Heart right ventricle (tissue), 16 donors: ENCODE results near the gene DISC1. TPM values are rescaled to one million over a fixed set of nuclear protein-coding genes. Genes with fewer than 3 reads are reported as not detected.
"Not testable (repeated sequence)": the region's sequence is repeated elsewhere in the genome, so short reads cannot be mapped to it uniquely, and the experiment has no call there.

Experiments
- ATAC-seq, 8 donors: fragments of 200-7000 bp; cut with Tn5 transposase; one replicate each; pipeline ENCODE4 v1.9.1; 2020; ENCODE audit warnings: mild to moderate bottlenecking in 8 of 8, moderate library complexity in 8 of 8, moderate number of reproducible peaks in 1 of 8
- DNase-seq, 2 donors: peaks; one replicate each; pipeline ENCODE4 v3.0.0-alpha.2; 2020
- H3K27ac ChIP-seq, 10 donors: fragments of 200-600 bp; sonication (generic) in 2 of 10; one replicate each; pipeline versions ENCODE4 v1.5.0 to v1.8.0; 2020 to 2022; ENCODE audit warnings: mild to moderate bottlenecking in 3 of 10
- H3K27me3 ChIP-seq, 7 donors: fragments of 200-600 bp; one replicate each; pipeline ENCODE4 v1.8.0; 2021 to 2022; ENCODE audit warnings: mild to moderate bottlenecking in 2 of 7
- H3K36me3 ChIP-seq, 9 donors: fragments of 200-600 bp; sonication (generic) in 1 of 9; one replicate each; pipeline versions ENCODE4 v1.5.0 to v1.8.0; 2020 to 2022; ENCODE audit warnings: mild to moderate bottlenecking in 2 of 9
- H3K4me1 ChIP-seq, 9 donors: fragments of 200-600 bp; sonication (generic) in 1 of 9; one replicate each; pipeline versions ENCODE4 v1.5.0 to v1.8.0; 2020 to 2022; ENCODE audit warnings: mild to moderate bottlenecking in 4 of 9
- H3K4me3 ChIP-seq, 10 donors: fragments of 200-600 bp; sonication (generic) in 2 of 10; one replicate each; pipeline versions ENCODE4 v1.5.0 to v1.8.0; 2020 to 2022; ENCODE audit warnings: mild to moderate bottlenecking in 7 of 10, moderate library complexity in 2 of 10
- H3K9me3 ChIP-seq, 11 donors: fragments of 200-600 bp in 10 of 11; sonication (generic) in 2 of 11; one replicate each; pipeline versions ENCODE4 v1.5.0 to v1.8.0; 2013 to 2022; ENCODE audit warnings: mild to moderate bottlenecking in 2 of 11, control low read depth in 1 of 11, moderate library complexity in 1 of 11
- WGBS, 2 donors: extraction: QIAGEN DNeasy Blood & Tissue Kit; methylation state at CpG; one replicate each; pipeline ENCODE4 v1.1.7; 2013; ENCODE audit warnings: inconsistent platforms in 1 of 2; 5-methylcytosine and 5-hydroxymethylcytosine counted together
- intact Hi-C, 10 donors: fragments of 100-400 bp; cut with DNase I; formaldehyde crosslinking; loops; one replicate each; pipeline versions ENCODE4 v1.11.1 to v1.14.2; 2022
- polyA plus RNA-seq, 2 donors: library from polyadenylated mRNA; stranded (reverse); fragments of 200-250 nt; gene quantifications; one replicate each; pipeline ENCODE4 v1.2.3, GENCODE V29; 2013
- total RNA-seq, 10 donors: library from RNA; stranded (reverse); fragmentation: NEBNext Ultra II Directional in 3 of 10; extraction: Animal tissue kit (Norgen Biotek cat#: 25700) in 3 of 10; gene quantifications; one replicate each; pipeline versions ENCODE4 v1.2.1 to v1.2.4, GENCODE V29; 2021 to 2023
- TF ChIP-seq, protein P1 (sequence below), 9 donors: fragments of 200-600 bp; sonication (generic) in 2 of 9; IDR thresholded peaks; one replicate each; pipeline versions ENCODE4 v1.5.0 to v1.8.0; 2021 to 2022; ENCODE audit warnings: antibody characterized with exemption in 9 of 9, mild to moderate bottlenecking in 5 of 9, moderate library complexity in 1 of 9
- donor health status: Arrhythmogenic right ventricular cardiomyopathy.
- donor health status: ischemic (EF 13 %, LVEDD 7.1; RV severe dilation, severe dysfunction).
- donor health status: healthy with polysubstance abuse.
- donor health status: DM: no; HTN: yes; CAD: no.
- donor health status: DM: no; HTN: no; CAD: no.
- donor health status: ischemic (EF 25% LVEDD 6.9; RV normal size, moderate dysfunction).
- donor health status: ischemic (EF 25% LVEDD 5.7; RV mildly dilated, moderate dysfunction).
- donor health status: healthy.
- donor health status: DM: yes; HTN: yes; CAD: no.
- donor health status: Ischemic cardiomyopathy.
- donor health status: ischemic (EF 35%, LVEDD 5.7; RV mildly dilated, moderate dysfunction).
- donor health status: nonischemic (EF 11% LVEDD 7.7; RV severe dilation, severe dysfunction).
- donor health status: DM: yes; HTN: yes; CAD: no.
- donor health status: PGD.
- donor health status: ischemic (EF 29% LVEDD 5.4; RV normal size, mild dysfunction).
- donor health status: nonischemic (EF 23%, LVEDD 6.1; RV moderate dilation, normal function).

Gene DISC1
- total and polyA plus RNA-seq, 12 donors, result 1.4 to 6.4 (median 4.0) TPM

DNA sequence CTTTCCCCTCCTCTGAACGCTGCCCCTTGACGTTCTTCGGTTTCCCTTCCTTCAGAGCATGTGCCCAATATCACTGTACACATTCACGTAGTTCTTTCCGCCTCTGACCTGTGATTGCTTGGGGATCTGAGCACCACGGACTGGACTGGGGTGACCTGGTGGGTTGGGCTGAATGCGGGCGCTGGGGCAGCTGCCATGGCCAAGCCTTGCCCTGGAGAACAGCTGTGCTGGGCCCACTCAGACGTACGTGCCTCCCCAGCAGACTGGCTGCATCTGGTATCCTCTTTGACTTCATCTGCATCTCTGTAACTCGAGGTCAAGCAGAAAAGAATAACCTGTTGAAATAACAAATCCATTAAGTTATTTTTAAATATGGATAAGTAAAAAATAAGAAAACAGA, 35.1 kb upstream of the DISC1 start:
- Histone ChIP-seq H3K27ac (peak overlapping the region in 4 of 10 donors; percentile 12 to 67 (median 18)), H3K4me3 (no peak overlapping the region), H3K4me1 (peaks cover 0 to 45% (median 8%) of the 10 kb centered on the region in 9 donors), H3K36me3 (no peaks in the 10 kb centered on the region), H3K9me3 (no peaks in the 10 kb centered on the region), H3K27me3 (no peaks in the 10 kb centered on the region)
- intact Hi-C loops, result loop anchor here in 6 of 10 donors (1.0 to 10.0 kb wide), 7 partner anchors 57 to 235 kb away; partner anchors contain the start of gene EGLN1 (in 4 of the 6)
- DNase-seq (no peak), ATAC-seq (peak in 4 of 8 donors; percentile 29 to 44 (median 34))
- TF ChIP-seq, protein P1, sequence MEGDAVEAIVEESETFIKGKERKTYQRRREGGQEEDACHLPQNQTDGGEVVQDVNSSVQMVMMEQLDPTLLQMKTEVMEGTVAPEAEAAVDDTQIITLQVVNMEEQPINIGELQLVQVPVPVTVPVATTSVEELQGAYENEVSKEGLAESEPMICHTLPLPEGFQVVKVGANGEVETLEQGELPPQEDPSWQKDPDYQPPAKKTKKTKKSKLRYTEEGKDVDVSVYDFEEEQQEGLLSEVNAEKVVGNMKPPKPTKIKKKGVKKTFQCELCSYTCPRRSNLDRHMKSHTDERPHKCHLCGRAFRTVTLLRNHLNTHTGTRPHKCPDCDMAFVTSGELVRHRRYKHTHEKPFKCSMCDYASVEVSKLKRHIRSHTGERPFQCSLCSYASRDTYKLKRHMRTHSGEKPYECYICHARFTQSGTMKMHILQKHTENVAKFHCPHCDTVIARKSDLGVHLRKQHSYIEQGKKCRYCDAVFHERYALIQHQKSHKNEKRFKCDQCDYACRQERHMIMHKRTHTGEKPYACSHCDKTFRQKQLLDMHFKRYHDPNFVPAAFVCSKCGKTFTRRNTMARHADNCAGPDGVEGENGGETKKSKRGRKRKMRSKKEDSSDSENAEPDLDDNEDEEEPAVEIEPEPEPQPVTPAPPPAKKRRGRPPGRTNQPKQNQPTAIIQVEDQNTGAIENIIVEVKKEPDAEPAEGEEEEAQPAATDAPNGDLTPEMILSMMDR (IDR thresholded peaks at IDR 0.05), result no peak
- 60 to 62% methylated on average over 11 of the region's 11 CpGs for WGBS, 2 donors

DNA sequence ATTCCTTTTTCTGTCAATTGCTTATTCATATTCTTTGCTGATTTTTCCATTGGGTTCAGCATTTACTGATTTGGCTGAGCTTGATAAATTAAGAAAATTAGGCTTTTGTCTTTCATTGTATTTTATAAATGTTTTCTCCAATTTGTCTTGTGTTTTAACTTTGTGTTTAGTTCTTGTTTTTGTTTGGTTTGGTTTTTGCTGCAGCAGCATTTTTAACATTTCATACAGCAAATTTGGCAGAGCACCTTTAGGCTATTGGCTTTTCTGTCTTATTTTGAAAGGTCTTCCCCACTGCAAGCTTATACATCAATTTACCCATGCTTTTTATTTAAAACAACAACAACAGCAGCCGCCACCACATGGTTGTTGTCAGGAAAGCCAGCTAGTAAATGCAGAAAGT, 33.8 kb upstream of the DISC1 start:
- no peaks in the 10 kb centered on the region for H3K27me3 ChIP-seq
- H3K9me3 ChIP-seq, result no peaks in the 10 kb centered on the region
- H3K36me3 ChIP-seq, result no peaks in the 10 kb centered on the region
- H3K4me1 ChIP-seq, result peaks cover 0 to 49% (median 8%) of the 10 kb centered on the region in 9 donors
- no peak overlapping the region for H3K27ac ChIP-seq
- TF ChIP-seq, protein P1 (IDR thresholded peaks at IDR 0.05), result no peak
- WGBS, 2 donors, result 67 to 100% methylated on average over 1 of the region's 1 CpG
- intact Hi-C loops, result loop anchor here in 5 of 10 donors (5.0 to 10.0 kb wide), 4 partner anchors 58 to 236 kb away; partner anchors contain the start of gene EGLN1 (in 4 of the 5)
- ATAC-seq (no peak), DNase-seq (no peak)
- no peak overlapping the region for H3K4me3 ChIP-seq

DNA sequence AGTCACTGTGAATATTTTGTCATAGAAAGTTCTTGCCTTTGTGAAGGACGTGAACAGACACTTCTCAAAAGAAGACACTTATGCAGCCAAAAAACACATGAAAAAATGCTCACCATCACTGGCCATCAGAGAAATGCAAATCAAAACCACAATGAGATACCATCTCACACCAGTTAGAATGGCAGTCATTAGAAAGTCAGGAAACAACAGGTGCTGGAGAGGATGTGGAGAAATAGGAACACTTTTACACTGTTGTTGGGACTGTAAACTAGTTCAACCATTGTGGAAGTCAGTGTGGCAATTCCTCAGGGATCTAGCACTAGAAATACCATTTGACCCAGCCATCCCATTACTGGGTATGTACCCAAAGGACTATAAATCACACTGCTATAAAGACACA, 33.3 kb upstream of the DISC1 start:
- not testable (repeated sequence) for H3K9me3 ChIP-seq, ATAC-seq, H3K36me3 ChIP-seq, H3K27ac ChIP-seq, DNase-seq, H3K27me3 ChIP-seq, H3K4me3 ChIP-seq
- H3K4me1 ChIP-seq, result peaks cover 0 to 51% (median 8%) of the 10 kb centered on the region in 9 donors
- intact Hi-C loops, result loop anchor here in 5 of 10 donors (5.0 to 10.0 kb wide), 4 partner anchors 58 to 236 kb away; partner anchors contain the start of gene EGLN1 (in 4 of the 5)
- 97 to 98% methylated on average over 1 of the region's 1 CpG for WGBS, 2 donors

DNA sequence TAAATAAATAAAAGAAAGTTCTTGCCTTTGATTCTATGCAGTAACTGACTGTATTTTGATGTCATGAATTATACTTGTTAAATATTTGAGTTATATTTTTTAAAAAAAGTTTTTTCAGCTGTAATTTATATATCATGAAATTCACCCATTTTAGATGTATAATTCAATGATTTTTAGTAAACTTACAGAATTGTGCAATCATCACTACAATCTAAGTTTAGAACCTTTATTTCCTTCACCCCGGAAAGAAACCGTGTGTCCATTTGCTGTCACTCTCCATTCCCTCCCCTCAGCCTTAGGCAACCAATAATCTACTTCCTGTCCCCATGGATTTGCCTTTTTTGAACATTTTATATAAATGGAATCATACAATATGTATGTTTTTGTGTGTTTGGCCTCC, 32.5 kb upstream of the DISC1 start:
- H3K27ac ChIP-seq, result no peak overlapping the region
- H3K4me3 ChIP-seq, result no peak overlapping the region
- ATAC-seq (no peak), DNase-seq (no peak)
- H3K4me1 ChIP-seq, result peaks cover 0 to 42% (median 10%) of the 10 kb centered on the region in 9 donors
- WGBS, 2 donors, result 64 to 70% methylated on average over 2 of the region's 2 CpGs
- TF ChIP-seq, protein P1 (IDR thresholded peaks at IDR 0.05), result no peak
- no peaks in the 10 kb centered on the region for H3K9me3 ChIP-seq
- no peaks in the 10 kb centered on the region for H3K36me3 ChIP-seq
- no peaks in the 10 kb centered on the region for H3K27me3 ChIP-seq
- intact Hi-C loops, result loop anchor here in 5 of 10 donors (5.0 to 10.0 kb wide), 4 partner anchors 59 to 237 kb away; partner anchors contain the start of gene EGLN1 (in 4 of the 5)

DNA sequence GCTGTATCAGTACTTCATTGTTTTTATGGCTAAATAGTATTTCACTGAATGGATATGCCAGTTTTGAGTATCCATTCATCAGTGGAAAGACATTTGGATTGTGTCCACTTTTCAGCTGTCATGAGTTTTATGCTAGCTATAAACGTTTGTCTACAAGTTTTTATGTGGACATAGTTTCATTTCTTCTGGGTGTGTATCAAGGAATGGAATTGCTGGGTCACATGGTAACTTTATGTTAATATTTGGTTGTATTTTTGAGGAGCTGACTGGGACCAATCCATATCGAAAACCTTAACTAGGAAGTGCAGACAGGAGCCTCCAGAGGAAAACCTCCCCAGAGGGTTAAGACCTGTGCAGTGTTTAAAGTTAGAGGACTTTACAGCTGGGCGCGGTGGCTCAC, 31.8 kb upstream of the DISC1 start:
- no peaks in the 10 kb centered on the region for H3K27me3 ChIP-seq
- H3K4me3 ChIP-seq, result no peak overlapping the region
- no peak overlapping the region for H3K27ac ChIP-seq
- intact Hi-C loops, result loop anchor here in 6 of 10 donors (5.0 to 10.0 kb wide), 5 partner anchors 52 to 237 kb away; partner anchors contain the start of gene EGLN1 (in 5 of the 6)
- DNase-seq, result no peak
- TF ChIP-seq, protein P1 (IDR thresholded peaks at IDR 0.05), result no peak
- no peaks in the 10 kb centered on the region for H3K36me3 ChIP-seq
- H3K4me1 ChIP-seq, result peaks cover 0 to 40% (median 10%) of the 10 kb centered on the region in 9 donors
- WGBS, 2 donors, result 88 to 91% methylated on average over 4 of the region's 4 CpGs
- H3K9me3 ChIP-seq, result no peaks in the 10 kb centered on the region
- ATAC-seq, result no peak
